Upper lobe of left lung (tissue), 4 donors: Measurements from ENCODE around the gene ALDH1A1.

Source experiments
- EP300 ChIP-seq, 4 donors: sonication (generic); formaldehyde crosslinking; IDR thresholded peaks; one replicate each; pipeline ENCODE4 v1.5.1; 2017; ENCODE audit warnings: antibody characterized with exemption in 4 of 4, control low read depth in 2 of 4
- POLR2A ChIP-seq, 4 donors: fragments of 450-650 bp; IDR thresholded peaks; one replicate each; pipeline ENCODE4 v1.5.1; 2016 to 2017; ENCODE audit warnings: antibody characterized with exemption in 4 of 4, mild to moderate bottlenecking in 2 of 4
- POLR2AphosphoS5 ChIP-seq, 2 donors: sonication (generic); formaldehyde crosslinking; IDR thresholded peaks; one replicate each; pipeline ENCODE4 v1.5.1; 2017; ENCODE audit warnings: antibody characterized with exemption in 2 of 2
- TF ChIP-seq, protein P1 (sequence below), 6 experiments: fragments of 450-650 bp in 4 of 6; fragments of 200-600 bp in 2 of 6; sonication (generic) in 2 of 6; IDR thresholded peaks; one replicate each; pipeline ENCODE4 v1.5.1; 2016 to 2019; ENCODE audit warnings: antibody characterized with exemption in 6 of 6

- TF ChIP-seq EP300 (IDR thresholded peaks at IDR 0.05), result no peak
- TF ChIP-seq POLR2A (IDR thresholded peaks at IDR 0.05), result no peak
- TF ChIP-seq, protein P1, sequence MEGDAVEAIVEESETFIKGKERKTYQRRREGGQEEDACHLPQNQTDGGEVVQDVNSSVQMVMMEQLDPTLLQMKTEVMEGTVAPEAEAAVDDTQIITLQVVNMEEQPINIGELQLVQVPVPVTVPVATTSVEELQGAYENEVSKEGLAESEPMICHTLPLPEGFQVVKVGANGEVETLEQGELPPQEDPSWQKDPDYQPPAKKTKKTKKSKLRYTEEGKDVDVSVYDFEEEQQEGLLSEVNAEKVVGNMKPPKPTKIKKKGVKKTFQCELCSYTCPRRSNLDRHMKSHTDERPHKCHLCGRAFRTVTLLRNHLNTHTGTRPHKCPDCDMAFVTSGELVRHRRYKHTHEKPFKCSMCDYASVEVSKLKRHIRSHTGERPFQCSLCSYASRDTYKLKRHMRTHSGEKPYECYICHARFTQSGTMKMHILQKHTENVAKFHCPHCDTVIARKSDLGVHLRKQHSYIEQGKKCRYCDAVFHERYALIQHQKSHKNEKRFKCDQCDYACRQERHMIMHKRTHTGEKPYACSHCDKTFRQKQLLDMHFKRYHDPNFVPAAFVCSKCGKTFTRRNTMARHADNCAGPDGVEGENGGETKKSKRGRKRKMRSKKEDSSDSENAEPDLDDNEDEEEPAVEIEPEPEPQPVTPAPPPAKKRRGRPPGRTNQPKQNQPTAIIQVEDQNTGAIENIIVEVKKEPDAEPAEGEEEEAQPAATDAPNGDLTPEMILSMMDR (IDR thresholded peaks at IDR 0.05), result no peak
- TF ChIP-seq POLR2AphosphoS5 (IDR thresholded peaks at IDR 0.05), result no peak
Measured at GRCh38 chr9:72958485-72959281, 5.8 kb upstream of the ALDH1A1 start.
